Colonic mucosa (tissue), 4 donors: Measurements from ENCODE around the gene TTC8. TPM values are rescaled to one million over a fixed set of nuclear protein-coding genes. Genes with fewer than 3 reads are reported as not detected.

Experiments used
- DNase-seq: peaks from one replicate; pipeline ENCODE4 v3.0.0-alpha.2; 2020
- H3K27ac ChIP-seq: fragments of 200-600 bp; one replicate; pipeline ENCODE4 v1.8.0; 2021
- H3K27me3 ChIP-seq: fragments of 200-600 bp; one replicate; pipeline ENCODE4 v1.8.0; 2021
- H3K36me3 ChIP-seq: fragments of 200-600 bp; one replicate; pipeline ENCODE4 v1.8.0; 2021
- H3K4me1 ChIP-seq: fragments of 200-600 bp; one replicate; pipeline ENCODE4 v1.8.0; 2021; ENCODE audit warnings: mild to moderate bottlenecking
- H3K4me3 ChIP-seq: fragments of 200-600 bp; one replicate; pipeline ENCODE4 v1.8.0; 2021
- H3K9ac ChIP-seq, 2 donors: one replicate each; pipeline ENCODE4 v1.7.0; 2013; ENCODE audit warnings: control low read depth in 2 of 2, low read depth in 2 of 2, low read length in 2 of 2
- H3K9me3 ChIP-seq: fragments of 200-600 bp; one replicate; pipeline ENCODE4 v1.8.0; 2021
- intact Hi-C: fragments of 100-400 bp; cut with DNase I; formaldehyde crosslinking; loops from one replicate; pipeline ENCODE4 v1.14.1; 2022
- total RNA-seq, 2 donors: library from RNA; stranded (reverse); fragmentation: NEBNext Ultra II Directional in 1 of 2; extraction: Animal tissue kit (Norgen Biotek cat#: 25700) in 1 of 2; gene quantifications; one replicate each; pipeline ENCODE4 v1.2.1, GENCODE V29; 2021
- TF ChIP-seq, protein P1 (sequence below): fragments of 200-600 bp; IDR thresholded peaks from one replicate; pipeline ENCODE4 v1.8.0; 2022; ENCODE audit warnings: antibody characterized with exemption, mild to moderate bottlenecking
- donor health status: healthy.
- donor health status: DM: no; HTN: no; CAD: no.
- donor health status: DM: no; HTN: no; CAD: no.

Gene TTC8
- total RNA-seq, 2 donors from 2014 or later, result 13.5 to 17.1 TPM

DNA sequence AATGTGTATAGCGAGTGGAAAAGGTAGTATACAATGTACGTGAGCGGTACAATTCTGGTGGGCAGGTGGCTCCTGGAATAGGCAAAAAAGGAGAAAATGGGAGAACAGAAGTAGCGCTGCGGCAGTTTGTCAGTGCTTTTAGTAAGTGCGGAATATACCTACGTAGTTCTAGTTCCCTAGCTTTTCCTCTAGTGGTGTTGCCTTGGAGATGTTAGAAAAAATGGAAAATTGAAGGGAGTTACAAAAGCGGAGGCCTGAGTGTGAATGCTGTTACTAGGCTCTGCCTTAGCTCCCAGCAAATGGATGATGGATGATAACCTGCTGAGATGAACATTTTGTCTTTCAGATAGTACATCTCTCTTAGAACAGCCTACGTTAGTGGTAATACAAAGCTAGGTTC lies 1.1 kb downstream of the TTC8 start:
- intact Hi-C loops, result no loop called here
- no peak overlapping the region for H3K9ac ChIP-seq
- no peak overlapping the region for H3K4me3 ChIP-seq
- H3K9me3 ChIP-seq, result no peaks in the 10 kb centered on the region
- no peak overlapping the region for H3K27ac ChIP-seq
- TF ChIP-seq, protein P1, sequence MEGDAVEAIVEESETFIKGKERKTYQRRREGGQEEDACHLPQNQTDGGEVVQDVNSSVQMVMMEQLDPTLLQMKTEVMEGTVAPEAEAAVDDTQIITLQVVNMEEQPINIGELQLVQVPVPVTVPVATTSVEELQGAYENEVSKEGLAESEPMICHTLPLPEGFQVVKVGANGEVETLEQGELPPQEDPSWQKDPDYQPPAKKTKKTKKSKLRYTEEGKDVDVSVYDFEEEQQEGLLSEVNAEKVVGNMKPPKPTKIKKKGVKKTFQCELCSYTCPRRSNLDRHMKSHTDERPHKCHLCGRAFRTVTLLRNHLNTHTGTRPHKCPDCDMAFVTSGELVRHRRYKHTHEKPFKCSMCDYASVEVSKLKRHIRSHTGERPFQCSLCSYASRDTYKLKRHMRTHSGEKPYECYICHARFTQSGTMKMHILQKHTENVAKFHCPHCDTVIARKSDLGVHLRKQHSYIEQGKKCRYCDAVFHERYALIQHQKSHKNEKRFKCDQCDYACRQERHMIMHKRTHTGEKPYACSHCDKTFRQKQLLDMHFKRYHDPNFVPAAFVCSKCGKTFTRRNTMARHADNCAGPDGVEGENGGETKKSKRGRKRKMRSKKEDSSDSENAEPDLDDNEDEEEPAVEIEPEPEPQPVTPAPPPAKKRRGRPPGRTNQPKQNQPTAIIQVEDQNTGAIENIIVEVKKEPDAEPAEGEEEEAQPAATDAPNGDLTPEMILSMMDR, result no peak
- DNase-seq, result no peak
- H3K36me3 ChIP-seq, result no peaks in the 10 kb centered on the region
- H3K27me3 ChIP-seq, result no peaks in the 10 kb centered on the region
- no peaks in the 10 kb centered on the region for H3K4me1 ChIP-seq

DNA sequence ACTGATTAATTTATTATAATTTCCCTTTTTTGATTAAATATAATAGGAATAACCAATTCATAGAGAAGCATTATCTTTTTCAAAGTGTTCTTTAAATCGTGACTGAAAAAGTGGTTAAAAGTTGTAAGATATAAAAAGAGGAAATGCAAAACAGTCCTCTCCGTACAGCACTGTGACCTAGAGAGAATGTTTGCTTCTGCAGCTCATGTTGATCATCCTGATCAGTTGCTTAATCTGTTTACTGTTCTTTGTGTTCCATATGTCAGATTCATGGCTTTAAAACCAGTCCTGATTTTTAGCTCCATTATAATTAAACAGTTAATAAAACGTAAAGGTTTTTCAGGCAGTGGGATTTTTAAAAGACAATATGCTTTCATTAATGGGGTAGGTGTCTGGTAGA lies 4.7 kb downstream of the TTC8 start:
- Histone ChIP-seq H3K4me1 (no peaks in the 10 kb centered on the region), H3K9me3 (no peaks in the 10 kb centered on the region), H3K27ac (no peak overlapping the region), H3K9ac (no peak overlapping the region), H3K36me3 (no peaks in the 10 kb centered on the region), H3K4me3 (no peak overlapping the region), H3K27me3 (no peaks in the 10 kb centered on the region)
- DNase-seq, result no peak
- TF ChIP-seq, protein P1, result no peak
- intact Hi-C loops, result no loop called here

DNA sequence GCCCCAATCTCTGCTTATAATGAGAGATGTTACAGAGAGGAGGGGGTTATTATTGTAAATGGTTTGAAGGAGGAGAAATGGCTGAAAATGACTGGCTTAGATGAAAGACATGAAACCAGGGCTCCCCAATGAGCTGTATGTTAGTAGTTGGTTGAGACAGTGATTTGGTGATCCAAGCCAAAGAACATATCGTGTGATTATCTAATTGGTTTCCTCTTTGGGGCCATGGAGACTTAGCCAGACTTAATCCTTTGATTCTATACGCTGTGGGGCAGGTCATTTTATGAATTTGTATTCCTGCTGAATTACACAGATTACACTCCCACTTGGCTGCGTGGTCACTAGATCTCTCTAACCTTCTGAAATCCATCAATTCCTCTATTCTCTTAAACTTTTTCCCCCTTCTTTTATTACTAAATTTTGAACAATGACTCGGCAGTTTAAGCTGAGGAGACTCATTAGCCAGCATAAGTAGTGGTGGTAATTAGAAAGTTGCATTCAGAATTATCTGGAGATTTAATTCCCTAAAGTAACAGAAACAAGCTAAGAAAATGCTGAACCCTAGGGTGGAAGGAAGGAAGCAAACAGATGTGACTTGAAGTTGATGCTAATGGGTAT lies 5.3 kb downstream of the TTC8 start:
- H3K4me3 ChIP-seq, result no peak overlapping the region
- H3K9ac ChIP-seq, result no peak overlapping the region
- intact Hi-C loops, result no loop called here
- TF ChIP-seq, protein P1, result no peak
- H3K27me3 ChIP-seq, result no peaks in the 10 kb centered on the region
- H3K27ac ChIP-seq, result no peak overlapping the region
- no peak for DNase-seq
- no peaks in the 10 kb centered on the region for H3K36me3 ChIP-seq
- H3K4me1 ChIP-seq, result no peaks in the 10 kb centered on the region
- no peaks in the 10 kb centered on the region for H3K9me3 ChIP-seq

DNA sequence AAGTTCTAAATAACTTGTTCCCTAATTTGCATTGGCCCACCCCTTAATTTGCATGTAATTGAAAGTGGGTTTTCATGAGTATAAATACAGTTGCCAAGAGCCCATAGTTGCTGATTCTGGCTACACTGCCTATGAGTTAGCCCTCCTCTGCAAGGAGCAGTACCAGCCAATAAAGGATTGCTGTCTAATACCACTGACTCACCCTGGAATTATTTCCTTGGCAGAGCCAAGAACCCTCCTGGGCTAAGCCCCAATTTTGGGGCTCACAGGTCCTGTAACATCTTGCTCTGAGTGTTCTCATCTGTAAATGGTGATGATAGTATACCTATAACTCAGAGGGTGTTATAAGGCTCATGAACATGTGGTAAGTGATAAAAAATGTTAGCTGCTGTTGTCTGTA lies 6.8 kb downstream of the TTC8 start:
- Histone ChIP-seq H3K4me1 (no peaks in the 10 kb centered on the region), H3K9ac (no peak overlapping the region), H3K9me3 (no peaks in the 10 kb centered on the region), H3K27ac (no peak overlapping the region), H3K27me3 (no peaks in the 10 kb centered on the region), H3K36me3 (no peaks in the 10 kb centered on the region), H3K4me3 (no peak overlapping the region)
- no peak for DNase-seq
- intact Hi-C loops, result no loop called here
- TF ChIP-seq, protein P1, result no peak

DNA sequence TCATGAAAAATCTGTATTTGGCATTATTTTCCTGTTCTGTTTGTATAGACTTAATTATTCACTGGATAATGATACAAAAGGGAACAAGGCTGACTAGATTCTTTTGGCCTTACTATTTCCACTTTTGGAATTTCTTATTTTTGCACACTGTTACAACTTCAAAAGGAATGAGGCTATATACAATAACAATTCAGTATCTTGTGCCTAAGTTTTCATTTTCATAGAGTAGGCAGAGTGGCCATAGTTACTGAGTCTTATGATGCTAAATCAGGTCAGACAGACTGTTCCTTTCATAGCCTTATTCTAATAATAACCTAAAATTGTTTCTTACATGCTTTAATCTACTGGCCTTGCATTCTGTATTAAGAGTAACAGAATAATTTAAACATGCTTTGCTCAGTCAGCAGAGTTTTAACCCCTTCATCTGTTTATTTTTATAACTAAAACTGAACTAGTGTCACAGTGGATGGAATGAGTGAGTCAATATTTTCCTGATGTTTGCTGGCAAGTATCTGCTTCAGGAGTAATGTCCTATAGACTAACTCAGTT lies 10.5 kb downstream of the TTC8 start:
- Histone ChIP-seq H3K9ac (no peak overlapping the region), H3K27ac (no peak overlapping the region), H3K4me3 (no peak overlapping the region), H3K9me3 (no peaks in the 10 kb centered on the region), H3K36me3 (no peaks in the 10 kb centered on the region), H3K27me3 (no peaks in the 10 kb centered on the region), H3K4me1 (no peaks in the 10 kb centered on the region)
- TF ChIP-seq, protein P1, result no peak
- intact Hi-C loops, result no loop called here
- no peak for DNase-seq
